NCI-H460 (cell line): ENCODE results near the gene RLN3. TPM values are rescaled to one million over a fixed set of nuclear protein-coding genes. Genes with fewer than 3 reads are reported as not detected.

Experiments used
- DNase-seq: peaks from one replicate; pipeline ENCODE4 v3.0.0-alpha.2; 2016; ENCODE audit warnings: low read depth; ENCODE audit errors: extremely low read depth
- polyA plus RNA-seq: library from polyadenylated mRNA; depleted of rRNA; stranded (reverse); fragments of >200 nt; gene quantifications from 2 replicates; pipeline ENCODE4 v1.2.3, GENCODE V29; 2014; cell fraction: nucleus; rRNA removed
- total RNA-seq: library from RNA; depleted of rRNA; stranded (reverse); fragments of >200 nt; shearing (Covaris generic); gene quantifications from 2 replicates; pipeline ENCODE4 v1.2.3, GENCODE V29; 2014; rRNA removed

The RLN3 gene
- total RNA-seq, result not detected in 2 replicates
- polyA plus RNA-seq, result not detected in 2 replicates

DNA sequence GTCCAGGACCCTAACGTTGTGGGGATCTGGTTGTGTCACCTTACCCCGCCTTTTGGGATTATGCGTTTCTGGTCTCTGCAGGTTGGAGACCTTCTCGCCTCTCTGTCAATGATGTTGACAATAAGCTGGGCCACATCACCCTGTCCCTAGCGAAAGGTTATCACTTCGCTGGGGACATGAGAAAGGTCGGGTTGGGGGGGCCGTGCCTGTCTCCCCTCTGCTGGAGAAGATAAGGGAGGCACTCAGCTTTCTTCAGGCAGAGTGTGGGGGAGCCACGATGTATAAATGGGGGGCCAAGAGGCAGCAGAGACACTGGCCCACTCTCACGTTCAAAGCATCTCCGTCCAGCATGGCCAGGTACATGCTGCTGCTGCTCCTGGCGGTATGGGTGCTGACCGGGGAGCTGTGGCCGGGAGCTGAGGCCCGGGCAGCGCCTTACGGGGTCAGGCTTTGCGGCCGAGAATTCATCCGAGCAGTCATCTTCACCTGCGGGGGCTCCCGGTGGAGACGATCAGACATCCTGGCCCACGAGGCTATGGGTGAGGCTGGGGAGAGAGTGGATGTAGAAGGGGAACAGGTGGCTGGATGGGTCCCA lies at the start of gene RLN3:
Gene RLN3 (plus strand): TSS at position 293 of the 595 bp plus-strand sequence. CDS start 57 bp downstream, at position 350.
- DNase-seq, result no peak

DNA sequence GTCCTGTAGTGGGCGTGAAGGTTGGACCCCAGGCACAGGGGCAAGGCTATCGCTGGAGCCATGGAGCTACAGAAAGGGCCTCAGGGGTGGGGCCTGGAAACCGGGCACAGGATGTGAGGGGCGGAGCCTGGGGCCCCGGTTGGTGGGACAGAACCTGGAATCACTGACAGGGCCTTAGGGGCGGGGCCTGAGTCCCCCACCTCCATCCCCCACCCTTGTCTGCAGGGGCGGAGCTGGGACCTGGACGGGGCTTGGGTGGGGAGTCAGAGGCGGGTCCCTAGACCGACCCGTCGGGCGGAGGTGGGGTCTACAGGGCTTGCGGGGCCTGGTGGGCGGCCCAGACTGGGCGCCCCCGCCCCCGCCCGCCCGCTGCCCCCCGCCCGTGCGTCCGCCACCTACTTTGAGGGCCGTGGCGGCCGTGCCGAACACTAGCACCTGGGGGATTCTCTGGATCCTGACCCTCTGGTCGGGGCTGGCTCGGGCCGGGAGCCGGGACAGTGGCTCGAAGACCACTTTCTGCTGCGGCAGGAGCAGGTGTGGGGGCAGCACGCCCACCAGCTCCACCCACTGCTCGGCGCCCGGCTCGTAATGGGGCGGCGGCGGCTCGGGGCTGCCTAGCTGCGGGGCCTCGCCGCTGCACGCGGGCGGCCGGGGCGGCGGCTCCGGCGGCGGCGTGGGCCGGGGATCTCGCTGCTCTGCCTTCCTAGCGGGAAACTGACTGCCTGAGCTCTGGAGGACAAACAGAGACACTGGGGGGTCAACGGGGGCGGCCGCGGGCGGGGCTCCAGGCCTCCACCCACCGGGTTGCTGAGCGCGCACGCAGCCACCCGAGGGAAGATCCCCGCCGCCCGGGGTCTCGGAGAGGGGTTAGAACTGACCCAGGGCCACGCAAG lies 49.4 kb upstream of the RLN3 start:
- no peak for DNase-seq

- no peak for DNase-seq
These were observed 48.7 kb upstream of the RLN3 start for GRCh38 chr19:13979244-13979615.

GRCh38 chr19:13979686-13980085 lies 48.3 kb upstream of the RLN3 start:
- DNase-seq, result no peak

- DNase-seq, result no peak
These were observed 47.6 kb upstream of the RLN3 start for GRCh38 chr19:13980340-13980739.

DNA sequence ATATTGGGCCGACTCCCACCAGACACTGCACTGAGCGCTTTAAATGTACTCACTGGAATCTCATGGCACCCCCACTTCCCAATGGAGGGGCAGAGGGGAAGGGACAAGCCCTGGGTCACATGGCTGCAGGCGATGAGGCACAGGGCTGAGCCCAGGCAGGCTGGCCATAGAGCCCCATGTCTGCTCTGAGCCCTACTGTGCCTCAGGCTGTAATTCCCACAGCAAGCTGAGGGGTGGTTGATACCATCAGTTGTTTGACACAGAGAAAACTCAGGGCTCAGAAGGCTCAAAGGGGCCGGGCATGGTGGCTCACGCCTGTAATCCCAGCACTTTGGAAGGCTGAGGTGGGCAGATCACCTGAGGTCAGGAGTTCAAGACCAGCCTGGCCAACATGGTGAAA lies 46.9 kb upstream of the RLN3 start:
- DNase-seq, result no peak

DNA sequence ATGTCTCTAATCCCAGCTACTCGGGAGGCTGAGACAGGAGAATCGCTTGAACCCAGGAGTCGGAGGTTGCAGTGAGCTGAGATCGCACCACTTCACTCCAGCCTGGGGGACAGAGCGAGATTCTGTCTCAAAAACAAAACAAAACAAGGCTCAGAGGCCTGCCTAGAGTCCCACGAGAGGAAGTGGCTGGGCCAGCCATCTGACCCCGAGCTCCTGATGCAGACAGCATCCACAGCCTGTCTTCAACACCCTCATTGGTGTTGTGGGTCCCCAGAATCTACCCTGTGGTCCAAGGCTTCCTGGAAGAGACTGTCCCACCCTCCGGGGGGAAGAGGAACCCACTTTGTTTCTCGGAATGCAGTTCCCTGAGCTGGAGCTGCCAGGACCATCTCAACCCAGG lies 46.5 kb upstream of the RLN3 start:
- no peak for DNase-seq

GRCh38 chr19:13981988-13982501 lies 45.9 kb upstream of the RLN3 start:
- DNase-seq, result no peak

GRCh38 chr19:13982773-13983172 lies 45.2 kb upstream of the RLN3 start:
- DNase-seq, result no peak

GRCh38 chr19:13983213-13983889 lies 44.6 kb upstream of the RLN3 start:
- DNase-seq, result no peak

GRCh38 chr19:13984186-13984585 lies 43.8 kb upstream of the RLN3 start:
- no peak for DNase-seq

- no peak for DNase-seq
These were observed 42.8 kb upstream of the RLN3 start for GRCh38 chr19:13984875-13985741.

DNA sequence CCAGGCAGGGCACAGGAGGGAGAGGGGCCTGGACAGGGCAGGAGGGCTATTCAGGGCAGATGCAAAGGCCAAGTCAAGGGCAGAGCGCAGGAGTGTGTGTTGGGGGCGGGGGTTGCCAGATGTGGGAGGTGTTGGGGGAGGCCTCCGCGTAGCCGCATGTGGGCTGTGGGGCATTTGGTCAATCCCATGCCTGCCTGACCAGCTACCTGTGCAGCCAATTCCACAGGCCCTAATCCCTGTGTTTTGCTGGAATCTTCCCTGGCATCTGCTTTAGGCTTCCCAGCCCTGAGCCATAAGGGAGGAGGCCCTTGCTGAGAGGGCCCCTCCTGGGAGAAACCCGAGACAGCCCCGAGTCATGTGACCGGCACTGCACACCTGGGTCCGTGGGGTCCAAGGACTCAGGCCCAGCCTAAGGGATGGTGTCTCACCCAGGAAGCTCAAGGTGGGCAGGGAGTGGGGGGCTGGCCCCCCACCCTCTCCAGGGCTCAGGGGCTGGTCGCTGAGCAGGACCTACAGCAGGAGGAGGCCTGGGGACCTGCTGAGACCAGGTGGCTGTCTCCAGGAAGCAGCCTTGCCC lies 42.1 kb upstream of the RLN3 start:
- no peak for DNase-seq

GRCh38 chr19:13986348-13986904 lies 41.5 kb upstream of the RLN3 start:
- DNase-seq, result no peak

DNA sequence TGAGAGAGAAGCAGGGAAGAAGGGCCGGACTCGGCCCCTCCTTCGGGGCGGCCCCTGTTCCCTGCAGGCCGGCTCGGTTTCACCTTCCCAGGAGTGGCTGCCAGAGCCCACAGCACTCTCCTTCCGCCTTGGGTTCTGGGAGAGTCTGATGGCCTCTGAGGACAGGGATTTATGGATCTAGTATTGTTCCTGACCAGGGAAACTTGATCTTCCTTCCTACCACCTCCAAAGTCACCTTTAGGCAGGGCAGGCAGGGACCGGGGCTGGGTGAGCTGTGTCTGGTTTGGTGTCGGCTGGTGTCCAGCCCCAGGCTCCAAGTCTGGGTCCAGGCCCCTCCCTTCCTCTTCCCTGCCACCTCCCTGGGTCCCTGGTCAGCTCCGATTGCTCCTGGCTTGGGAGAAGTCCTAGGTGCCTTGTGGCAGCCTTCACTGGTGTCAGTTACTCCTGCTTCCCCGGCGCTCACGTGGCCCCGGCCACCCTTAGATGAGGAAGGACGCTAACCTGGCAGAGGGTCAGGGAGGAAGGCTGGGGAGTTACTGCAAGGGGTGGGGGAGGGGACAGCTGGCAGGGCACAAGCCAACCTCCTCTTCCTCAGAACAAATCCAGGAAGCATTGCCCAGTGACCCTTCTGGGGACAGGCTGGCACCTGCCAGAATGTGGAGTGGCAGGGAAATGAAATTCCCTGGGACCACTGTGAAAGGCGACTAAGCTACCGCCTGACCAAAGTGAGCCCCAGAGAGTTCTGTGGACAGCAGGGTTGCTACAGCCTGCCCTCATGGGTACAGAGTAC lies 40.7 kb upstream of the RLN3 start:
- DNase-seq, result no peak

DNA sequence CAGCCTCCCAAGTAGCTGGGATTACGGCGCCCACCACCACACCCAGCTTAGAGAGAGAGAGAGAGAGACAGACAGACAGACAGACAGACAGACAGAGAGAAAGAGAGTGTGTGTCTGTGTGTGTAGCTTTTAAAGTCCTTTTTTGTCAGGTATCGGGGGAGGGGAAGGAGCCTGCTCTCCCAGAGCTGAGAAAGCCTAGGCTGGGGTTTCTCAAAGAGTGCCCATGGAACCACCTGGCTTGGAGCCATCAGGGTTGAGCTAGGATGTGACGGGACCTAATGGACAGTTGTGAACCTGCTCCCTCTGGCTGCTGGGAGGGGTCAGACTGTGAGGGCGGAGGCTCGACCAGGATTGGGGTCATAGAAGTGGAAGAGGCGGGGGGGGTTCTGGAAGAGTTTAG lies 38.5 kb upstream of the RLN3 start:
- DNase-seq, result no peak

- DNase-seq, result no peak
These were observed 37.9 kb upstream of the RLN3 start for GRCh38 chr19:13990085-13990484.

DNA sequence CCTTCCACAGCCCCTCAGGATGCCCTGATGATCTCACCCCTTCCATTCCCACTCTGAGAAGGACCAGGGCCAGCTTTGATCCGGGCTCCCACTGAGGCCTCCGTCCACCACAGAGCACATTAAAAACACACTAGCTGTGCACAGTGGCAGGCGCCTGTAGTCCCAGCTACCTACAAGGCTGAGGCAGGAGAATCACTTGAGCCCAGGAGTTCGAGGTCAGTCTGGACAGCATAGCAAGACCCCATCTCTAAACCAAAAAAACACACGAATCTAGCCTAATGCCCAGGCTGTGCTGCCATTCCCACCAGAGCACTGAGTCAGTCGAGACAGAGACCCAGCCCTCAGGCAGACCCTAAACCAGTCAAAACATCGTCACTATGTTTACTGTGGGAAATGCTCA lies 35.9 kb upstream of the RLN3 start:
- DNase-seq, result no peak
